ENCODE results near the gene ASGR1. TPM values are rescaled to one million over a fixed set of nuclear protein-coding genes. Genes with fewer than 3 reads are reported as not detected.
A peak's percentile ranks its signal among the peaks of the same experiment; 100 is the strongest.

The ASGR1 gene
- total RNA-seq, 1 experiment from 2014 or later: 0.95 TPM

DNA sequence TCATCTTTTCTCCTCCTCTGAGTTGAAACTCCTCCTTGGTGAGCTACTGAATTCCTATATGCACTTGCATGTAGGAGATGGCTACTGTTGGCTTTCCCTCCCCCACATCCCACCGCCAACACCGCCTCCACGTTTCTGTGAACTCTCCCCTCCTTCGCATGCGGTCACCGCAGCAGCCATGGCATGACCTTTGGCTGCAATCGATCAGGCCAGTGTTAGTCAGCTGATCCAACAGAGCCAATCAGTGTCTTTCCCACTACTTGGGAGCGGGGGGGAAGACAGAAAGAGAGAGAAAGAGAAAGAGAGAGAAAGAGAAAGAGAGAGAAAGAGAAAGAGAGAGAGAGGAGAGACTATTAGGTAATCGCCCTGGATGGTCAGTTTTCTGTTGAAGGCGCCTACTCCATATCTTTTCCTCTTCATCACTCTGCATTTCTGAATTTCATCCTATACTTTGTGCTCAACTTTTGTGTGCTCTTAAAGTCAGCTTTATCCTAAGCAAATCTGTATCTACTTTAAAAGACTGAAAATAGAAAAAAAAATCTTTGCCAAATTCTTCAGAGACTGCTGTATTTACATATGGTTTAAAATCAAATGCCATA, 22.7 kb downstream of the ASGR1 start:
- no peak for DNase-seq
- H3F3A ChIP-seq (ENCODE audit: low read length, unreplicated experiment): no peaks in the 10 kb centered on the region
- H3K27me3 ChIP-seq (ENCODE audit: low read length): no peaks in the 10 kb centered on the region
- H3K9ac ChIP-seq (ENCODE audit: low read length): no peak overlapping the region
- intact Hi-C loops (cut with micrococcal nuclease): no loop called here
- TF ChIP-seq EZH2phosphoT487 (IDR thresholded peaks at IDR 0.05; ENCODE audit: borderline replicate concordance, low read length) (no peak), EZH2 (IDR thresholded peaks at IDR 0.05; ENCODE audit: low read length, unreplicated experiment) (no peak)
- TF ChIP-seq, protein P1, sequence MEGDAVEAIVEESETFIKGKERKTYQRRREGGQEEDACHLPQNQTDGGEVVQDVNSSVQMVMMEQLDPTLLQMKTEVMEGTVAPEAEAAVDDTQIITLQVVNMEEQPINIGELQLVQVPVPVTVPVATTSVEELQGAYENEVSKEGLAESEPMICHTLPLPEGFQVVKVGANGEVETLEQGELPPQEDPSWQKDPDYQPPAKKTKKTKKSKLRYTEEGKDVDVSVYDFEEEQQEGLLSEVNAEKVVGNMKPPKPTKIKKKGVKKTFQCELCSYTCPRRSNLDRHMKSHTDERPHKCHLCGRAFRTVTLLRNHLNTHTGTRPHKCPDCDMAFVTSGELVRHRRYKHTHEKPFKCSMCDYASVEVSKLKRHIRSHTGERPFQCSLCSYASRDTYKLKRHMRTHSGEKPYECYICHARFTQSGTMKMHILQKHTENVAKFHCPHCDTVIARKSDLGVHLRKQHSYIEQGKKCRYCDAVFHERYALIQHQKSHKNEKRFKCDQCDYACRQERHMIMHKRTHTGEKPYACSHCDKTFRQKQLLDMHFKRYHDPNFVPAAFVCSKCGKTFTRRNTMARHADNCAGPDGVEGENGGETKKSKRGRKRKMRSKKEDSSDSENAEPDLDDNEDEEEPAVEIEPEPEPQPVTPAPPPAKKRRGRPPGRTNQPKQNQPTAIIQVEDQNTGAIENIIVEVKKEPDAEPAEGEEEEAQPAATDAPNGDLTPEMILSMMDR (conservative IDR thresholded peaks at IDR 0.05; ENCODE audit: low read depth, low read length): no peak
- no peaks in the 10 kb centered on the region for H3K36me3 ChIP-seq (ENCODE audit: low read depth, low read length)
- no peaks in the 10 kb centered on the region for H3K9me2 ChIP-seq (replicated peaks; ENCODE audit: low read length)
- no peaks in the 10 kb centered on the region for H3K9me3 ChIP-seq (ENCODE audit: low read length)
- H4K20me1 ChIP-seq (ENCODE audit: low read length): no peaks in the 10 kb centered on the region
- POLR2A ChIA-PET (ENCODE audit: unreplicated experiment): no interaction called here
- H2AFZ ChIP-seq (ENCODE audit: low read length): no peak overlapping the region
- CTCF ChIA-PET: interaction anchor here (0.6 kb wide), 1 partner anchor 26 kb away, joined by 6 read pairs; no protein-coding TSS in a partner anchor
- H3K79me2 ChIP-seq (ENCODE audit: low read length): no peaks in the 10 kb centered on the region
- no peaks in the 10 kb centered on the region for H3K4me1 ChIP-seq (ENCODE audit: insufficient read depth, low read length)
- no peak overlapping the region for H3K27ac ChIP-seq (ENCODE audit: low read length)
- no TSS peak for BruUV-seq (replicated peaks)
- no peak overlapping the region for H3K4me2 ChIP-seq (ENCODE audit: low read length)
- no peak for ATAC-seq
- H3K4me3 ChIP-seq (ENCODE audit: low read length): no peak overlapping the region

- no peaks in the 10 kb centered on the region for H3K27me3 ChIP-seq (ENCODE audit: low read length)
- no peaks in the 10 kb centered on the region for H3K79me2 ChIP-seq (ENCODE audit: low read length)
- H3K36me3 ChIP-seq (ENCODE audit: low read depth, low read length): no peaks in the 10 kb centered on the region
- TF ChIP-seq EZH2 (IDR thresholded peaks at IDR 0.05; ENCODE audit: low read length, unreplicated experiment): no peak
- TF ChIP-seq EZH2phosphoT487 (IDR thresholded peaks at IDR 0.05; ENCODE audit: borderline replicate concordance, low read length): no peak
- TF ChIP-seq, protein P1 (conservative IDR thresholded peaks at IDR 0.05; ENCODE audit: low read depth, low read length): no peak
- intact Hi-C loops (cut with micrococcal nuclease): no loop called here
- H3F3A ChIP-seq (ENCODE audit: low read length, unreplicated experiment): no peaks in the 10 kb centered on the region
- no peak overlapping the region for H2AFZ ChIP-seq (ENCODE audit: low read length)
- ChIA-PET POLR2A (ENCODE audit: unreplicated experiment) (no interaction called here), CTCF (interaction anchor here (0.5 kb wide), 1 partner anchor 67 kb away, joined by 3 read pairs; no protein-coding TSS in a partner anchor)
- H3K27ac ChIP-seq (ENCODE audit: low read length): no peak overlapping the region
- no TSS peak for BruUV-seq (replicated peaks)
- no peak overlapping the region for H3K4me2 ChIP-seq (ENCODE audit: low read length)
- no peaks in the 10 kb centered on the region for H4K20me1 ChIP-seq (ENCODE audit: low read length)
- no peak for DNase-seq
- H3K9me2 ChIP-seq (replicated peaks; ENCODE audit: low read length): no peaks in the 10 kb centered on the region
- no peak overlapping the region for H3K4me3 ChIP-seq (ENCODE audit: low read length)
- ATAC-seq: peak; percentile 37; the same call in 1 of the 2 replicates
- H3K9ac ChIP-seq (ENCODE audit: low read length): no peak overlapping the region
- no peaks in the 10 kb centered on the region for H3K4me1 ChIP-seq (ENCODE audit: insufficient read depth, low read length)
- no peaks in the 10 kb centered on the region for H3K9me3 ChIP-seq (ENCODE audit: low read length)
These were observed 31.4 kb downstream of the ASGR1 start for GRCh38 chr17:7147772-7148171.

DNA sequence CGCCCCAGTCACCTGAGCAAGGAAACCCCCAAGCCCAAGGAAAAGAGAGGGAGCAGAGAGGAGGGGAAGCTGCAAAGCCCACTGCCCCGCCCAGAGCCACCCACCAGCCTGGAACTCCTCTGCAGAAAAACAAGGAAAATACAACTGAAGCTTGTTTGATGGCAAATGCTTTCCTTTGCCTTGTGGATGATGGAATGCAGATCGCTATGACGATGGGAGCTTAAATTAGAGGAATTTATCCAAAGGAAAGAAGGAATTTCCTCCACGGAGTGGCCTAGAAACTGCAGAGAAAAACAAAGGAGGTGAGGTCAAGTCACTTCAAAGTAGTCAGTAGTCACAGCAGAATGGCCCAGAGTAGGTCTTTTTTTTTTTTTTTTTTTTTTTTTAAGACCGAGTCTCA, 33.1 kb downstream of the ASGR1 start:
- Histone ChIP-seq H3K9me2 (replicated peaks; ENCODE audit: low read length) (no peaks in the 10 kb centered on the region), H3K9me3 (ENCODE audit: low read length) (no peaks in the 10 kb centered on the region), H3K4me3 (ENCODE audit: low read length) (no peak overlapping the region), H3K4me2 (ENCODE audit: low read length) (no peak overlapping the region), H2AFZ (ENCODE audit: low read length) (no peak overlapping the region), H4K20me1 (ENCODE audit: low read length) (no peaks in the 10 kb centered on the region), H3F3A (ENCODE audit: low read length, unreplicated experiment) (no peaks in the 10 kb centered on the region), H3K9ac (ENCODE audit: low read length) (no peak overlapping the region), H3K79me2 (ENCODE audit: low read length) (no peaks in the 10 kb centered on the region), H3K36me3 (ENCODE audit: low read depth, low read length) (no peaks in the 10 kb centered on the region), H3K4me1 (ENCODE audit: insufficient read depth, low read length) (peaks cover 11% of the 10 kb centered on the region), H3K27me3 (ENCODE audit: low read length) (no peaks in the 10 kb centered on the region), H3K27ac (ENCODE audit: low read length) (no peak overlapping the region)
- TF ChIP-seq, protein P1 (conservative IDR thresholded peaks at IDR 0.05; ENCODE audit: low read depth, low read length): no peak
- TF ChIP-seq EZH2phosphoT487 (IDR thresholded peaks at IDR 0.05; ENCODE audit: borderline replicate concordance, low read length): no peak
- no peak for TF ChIP-seq EZH2 (IDR thresholded peaks at IDR 0.05; ENCODE audit: low read length, unreplicated experiment)
- ChIA-PET POLR2A (ENCODE audit: unreplicated experiment) (no interaction called here), CTCF (interaction anchor here (0.6 kb wide), 1 partner anchor 99 kb away, joined by 7 read pairs; no protein-coding TSS in a partner anchor)
- DNase-seq: no peak
- no TSS peak for BruUV-seq (replicated peaks)
- intact Hi-C loops (cut with micrococcal nuclease): no loop called here
- ATAC-seq: no peak
